Activated naive CD8-positive, alpha-beta T cell treated with anti-CD3 and anti-CD28 coated beads for 36 hours (primary cell): ENCODE data around the gene MAJIN. TPM values are rescaled to one million over a fixed set of nuclear protein-coding genes. Genes with fewer than 3 reads are reported as not detected.

Experiments
- DNase-seq: peaks from one replicate; pipeline ENCODE4 v3.0.0; 2021
- H3K27ac Mint-ChIP-seq: one replicate; pipeline ENCODE4 v1.8.0; 2022; ENCODE audit warnings: mild to moderate bottlenecking, moderate library complexity, mixed read lengths
- H3K27me3 Mint-ChIP-seq: one replicate; pipeline ENCODE4 v1.8.0; 2022; ENCODE audit warnings: mild to moderate bottlenecking, mixed read lengths
- H3K36me3 Mint-ChIP-seq: one replicate; pipeline ENCODE4 v1.8.0; 2021; ENCODE audit warnings: mild to moderate bottlenecking, mixed read lengths
- H3K4me1 Mint-ChIP-seq: one replicate; pipeline ENCODE4 v1.8.0; 2021; ENCODE audit warnings: mixed read lengths
- H3K4me3 Mint-ChIP-seq: one replicate; pipeline ENCODE4 v1.8.0; 2022; ENCODE audit warnings: mild to moderate bottlenecking, moderate library complexity, mixed read lengths
- H3K9me3 Mint-ChIP-seq: one replicate; pipeline ENCODE4 v1.8.0; 2022; ENCODE audit warnings: mixed read lengths
- total RNA-seq, 2 experiments: library from RNA; stranded (reverse); gene quantifications; one replicate each; pipeline ENCODE4 v1.2.3, GENCODE V29; 2021

MAJIN gene
- total RNA-seq, 2 experiments from 2014 or later, result 0.14 TPM; not detected in 1

DNA sequence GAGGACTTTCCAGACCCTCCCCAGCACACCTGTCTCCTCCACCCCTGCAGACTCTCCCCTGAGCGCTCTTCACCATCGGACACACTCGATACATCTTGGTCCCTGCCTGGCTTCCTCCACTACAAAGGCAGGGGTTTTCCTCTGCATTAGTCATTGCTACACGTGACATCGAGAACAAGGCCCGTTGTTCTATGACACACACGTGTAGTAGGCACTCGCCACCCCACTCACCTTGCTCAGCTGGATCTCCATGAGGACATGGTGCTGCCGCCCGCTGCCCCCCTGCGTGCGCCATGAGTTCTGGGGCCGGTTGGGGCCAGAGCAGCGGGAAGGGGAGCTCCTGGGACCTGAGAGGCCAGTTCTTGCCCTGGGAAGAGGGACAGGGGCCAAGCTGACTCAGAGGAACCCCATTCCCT is 71.6 kb downstream of the MAJIN start:
- Mint-ChIP-seq H3K36me3 (peaks cover 7% of the 10 kb centered on the region), H3K27ac (peak overlapping the region; percentile 76), H3K9me3 (no peaks in the 10 kb centered on the region), H3K27me3 (no peaks in the 10 kb centered on the region), H3K4me3 (no peak overlapping the region), H3K4me1 (peaks cover 5% of the 10 kb centered on the region)
- peak; percentile 61 for DNase-seq

DNA sequence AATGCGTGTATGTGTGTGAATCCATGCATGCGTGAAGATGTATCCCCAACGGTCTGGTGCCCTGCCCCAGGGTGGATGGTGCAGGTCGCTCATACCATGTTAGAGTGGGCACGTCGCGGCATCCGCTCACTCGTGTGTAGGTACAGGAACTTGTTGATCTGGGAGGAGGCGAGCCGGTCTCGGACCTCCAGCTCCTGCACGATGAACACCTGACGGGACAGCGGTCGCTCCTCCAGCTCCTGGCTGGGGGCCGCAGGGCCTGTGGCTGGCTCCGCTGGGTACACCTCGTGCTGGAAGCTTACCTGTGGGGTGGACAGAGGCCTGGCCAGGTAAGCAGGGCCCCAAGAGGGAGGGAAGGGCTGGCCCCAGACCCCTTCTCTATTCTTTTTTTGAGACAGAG is 73.4 kb downstream of the MAJIN start:
- Mint-ChIP-seq H3K27ac (no peak overlapping the region), H3K36me3 (peaks cover 10% of the 10 kb centered on the region), H3K4me3 (no peak overlapping the region), H3K9me3 (no peaks in the 10 kb centered on the region), H3K27me3 (no peaks in the 10 kb centered on the region), H3K4me1 (peaks cover 6% of the 10 kb centered on the region)
- no peak for DNase-seq

DNA sequence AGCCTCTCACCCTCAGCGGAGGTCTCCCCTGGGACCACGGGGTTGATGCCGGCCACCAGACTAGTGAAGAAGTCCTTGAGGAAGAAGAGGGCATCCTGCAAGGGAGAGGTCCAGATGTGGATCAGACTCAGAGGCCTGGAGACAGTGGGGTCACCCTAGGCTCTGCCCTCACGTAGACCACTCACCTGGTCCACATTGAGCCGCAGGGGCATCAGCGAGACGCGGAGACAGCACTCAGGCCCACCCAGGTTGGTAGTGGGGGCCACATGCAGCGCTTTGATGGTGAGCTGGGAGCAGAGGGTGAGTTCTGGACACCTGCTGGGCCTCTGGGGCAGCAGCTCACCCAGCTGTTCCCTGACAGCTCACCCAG is 73.8 kb downstream of the MAJIN start:
- peaks cover 6% of the 10 kb centered on the region for H3K4me1 Mint-ChIP-seq
- peaks cover 10% of the 10 kb centered on the region for H3K36me3 Mint-ChIP-seq
- no peak overlapping the region for H3K27ac Mint-ChIP-seq

DNA sequence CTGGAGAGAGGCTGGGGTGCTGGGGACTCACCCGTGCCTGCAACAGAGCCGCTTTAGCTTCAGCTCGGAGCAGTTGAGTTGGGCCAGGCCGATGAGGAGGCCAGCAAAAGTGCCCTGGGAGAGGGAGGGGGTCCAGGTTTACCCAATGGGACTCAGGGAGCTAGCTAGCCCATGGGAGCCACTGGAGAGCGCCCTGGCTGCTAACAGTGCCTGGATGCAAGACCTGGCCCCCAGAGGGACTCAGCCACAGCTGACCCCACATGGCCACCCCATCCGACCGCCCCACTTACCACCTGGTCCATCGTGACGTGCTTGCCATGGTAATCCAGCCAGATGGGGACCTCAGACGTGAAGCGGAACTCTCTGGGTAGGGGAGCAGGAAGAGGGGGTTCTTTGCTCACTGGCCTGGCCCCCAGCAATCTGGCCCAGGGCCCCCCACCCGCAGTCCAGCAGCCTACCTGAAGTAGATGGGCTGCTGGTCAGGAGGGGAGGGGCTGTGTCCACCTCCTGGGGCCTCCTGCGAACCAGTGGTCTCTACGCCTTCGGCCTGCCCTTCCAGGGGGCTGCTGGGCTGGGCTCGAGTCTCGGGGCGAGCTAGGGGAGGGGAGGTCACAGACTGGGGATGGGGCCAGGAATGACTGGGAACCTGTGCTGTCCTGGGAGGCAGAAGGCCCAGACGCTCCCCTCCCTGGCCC is 74.4 kb downstream of the MAJIN start:
- H3K27ac Mint-ChIP-seq, result no peak overlapping the region
- DNase-seq, result no peak
- no peak overlapping the region for H3K4me3 Mint-ChIP-seq
- no peaks in the 10 kb centered on the region for H3K27me3 Mint-ChIP-seq
- peaks cover 10% of the 10 kb centered on the region for H3K36me3 Mint-ChIP-seq
- no peaks in the 10 kb centered on the region for H3K9me3 Mint-ChIP-seq
- peaks cover 6% of the 10 kb centered on the region for H3K4me1 Mint-ChIP-seq

More for the DNA sequence above, 73.8 kb downstream of the MAJIN start:
- DNase-seq, result no peak
- Mint-ChIP-seq H3K27me3 (no peaks in the 10 kb centered on the region), H3K4me3 (no peak overlapping the region), H3K9me3 (no peaks in the 10 kb centered on the region)

DNA sequence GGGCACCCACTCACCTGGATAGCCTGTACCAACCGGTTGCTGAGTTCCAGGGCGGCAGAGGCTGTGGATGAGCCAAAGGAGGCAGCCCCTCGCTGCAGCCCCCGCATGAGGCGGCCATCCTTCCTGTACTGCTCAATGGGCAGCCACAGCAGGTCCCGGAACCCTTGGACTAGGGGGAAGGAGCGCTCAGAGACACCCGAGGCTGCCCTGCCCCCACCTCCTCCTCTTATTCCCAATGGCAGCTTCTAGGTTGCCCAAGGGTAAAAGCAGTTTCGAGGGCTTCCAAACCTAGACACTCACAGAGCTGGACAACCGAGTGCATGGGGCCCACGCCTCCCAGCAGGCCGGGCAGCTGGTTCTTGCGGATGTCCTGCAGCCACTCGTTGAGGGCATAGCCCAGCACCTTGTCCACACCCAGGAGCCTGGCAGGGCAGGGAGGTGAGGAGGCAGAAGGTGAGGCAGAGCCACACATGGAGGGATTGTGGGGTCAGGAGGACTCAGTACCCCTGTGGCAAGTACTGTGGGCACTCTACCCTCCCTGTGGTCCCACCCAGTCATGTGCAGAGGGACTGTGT is 75.4 kb downstream of the MAJIN start:
- Mint-ChIP-seq H3K27ac (no peak overlapping the region), H3K36me3 (peaks cover 10% of the 10 kb centered on the region), H3K27me3 (no peaks in the 10 kb centered on the region), H3K9me3 (no peaks in the 10 kb centered on the region), H3K4me1 (peaks cover 6% of the 10 kb centered on the region), H3K4me3 (no peak overlapping the region)
- DNase-seq, result no peak

DNA sequence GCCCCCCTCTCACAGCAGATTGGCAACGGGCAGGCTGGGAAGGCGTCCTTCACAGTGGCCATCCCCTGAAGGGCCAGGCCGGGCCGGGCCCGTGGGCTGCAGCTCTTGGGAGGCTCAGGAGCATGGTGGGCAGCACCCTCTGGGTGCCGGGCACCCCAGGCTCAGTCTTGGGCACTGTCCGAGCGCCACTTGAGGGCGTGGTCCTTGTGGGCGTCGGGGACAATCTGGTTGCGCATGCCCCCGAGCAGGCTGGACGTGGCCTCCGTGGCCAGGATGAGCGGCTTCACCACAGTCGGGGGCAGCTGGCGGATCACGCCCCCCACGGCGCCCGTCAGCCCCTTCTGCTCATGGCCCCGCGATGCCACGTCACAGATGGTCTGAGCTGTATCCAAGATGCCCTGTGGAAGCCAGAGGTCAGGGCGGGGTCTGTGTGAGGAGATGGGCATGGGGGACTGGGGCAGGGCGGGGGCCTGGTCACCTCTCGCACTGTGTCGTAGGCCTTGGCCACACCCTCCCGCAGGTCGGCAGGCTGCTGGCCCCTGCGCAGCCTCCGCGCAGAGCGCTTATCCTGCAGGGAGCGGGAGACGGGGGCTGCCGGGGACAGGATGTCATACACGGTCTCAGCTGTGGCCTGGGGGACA is 77.0 kb downstream of the MAJIN start:
- Mint-ChIP-seq H3K9me3 (no peaks in the 10 kb centered on the region), H3K27me3 (no peaks in the 10 kb centered on the region), H3K27ac (no peak overlapping the region), H3K4me1 (peaks cover 2% of the 10 kb centered on the region), H3K4me3 (no peak overlapping the region), H3K36me3 (peaks cover 7% of the 10 kb centered on the region)
- DNase-seq, result no peak

DNA sequence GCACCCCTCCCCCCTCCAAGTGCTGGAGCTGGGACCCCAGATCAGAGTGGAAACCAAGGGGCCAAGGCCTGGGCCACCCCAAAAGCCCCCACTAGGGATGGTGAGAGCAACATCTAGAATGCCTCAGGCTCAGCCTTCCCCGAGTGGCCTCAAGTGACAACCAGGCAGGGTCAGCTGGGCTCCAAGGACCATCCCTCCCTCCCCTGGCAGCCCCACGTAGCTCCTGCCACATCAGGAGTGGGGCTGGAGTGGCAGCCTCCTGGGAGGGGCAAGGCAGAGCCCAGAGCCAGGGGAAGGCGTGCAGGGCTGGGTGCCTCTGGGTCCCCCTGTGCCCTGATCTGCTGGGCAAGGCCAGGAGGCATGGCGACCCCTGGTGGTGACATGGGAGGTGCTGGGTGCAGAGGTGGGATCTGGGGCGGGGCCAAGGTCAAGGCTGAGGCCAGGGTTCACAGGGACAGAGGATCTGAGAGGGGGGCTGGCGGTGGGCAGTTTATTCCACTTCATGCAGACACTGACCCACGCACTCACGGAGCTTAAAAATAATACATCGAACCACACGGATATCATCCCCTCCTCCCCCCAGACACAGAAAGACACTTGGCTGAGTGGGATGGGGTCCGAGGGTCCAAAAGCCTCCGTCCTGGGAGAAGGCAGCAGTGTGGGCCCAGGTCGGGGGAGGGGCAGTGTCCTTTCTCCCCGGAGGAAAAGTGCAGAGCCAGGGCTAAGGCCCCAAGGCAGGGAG is 77.7 kb downstream of the MAJIN start:
- H3K4me1 Mint-ChIP-seq, result peaks cover 1% of the 10 kb centered on the region
- no peaks in the 10 kb centered on the region for H3K9me3 Mint-ChIP-seq
- DNase-seq, result peak; percentile 91
- no peak overlapping the region for H3K27ac Mint-ChIP-seq
- H3K27me3 Mint-ChIP-seq, result no peaks in the 10 kb centered on the region
- peaks cover 4% of the 10 kb centered on the region for H3K36me3 Mint-ChIP-seq
- no peak overlapping the region for H3K4me3 Mint-ChIP-seq

DNA sequence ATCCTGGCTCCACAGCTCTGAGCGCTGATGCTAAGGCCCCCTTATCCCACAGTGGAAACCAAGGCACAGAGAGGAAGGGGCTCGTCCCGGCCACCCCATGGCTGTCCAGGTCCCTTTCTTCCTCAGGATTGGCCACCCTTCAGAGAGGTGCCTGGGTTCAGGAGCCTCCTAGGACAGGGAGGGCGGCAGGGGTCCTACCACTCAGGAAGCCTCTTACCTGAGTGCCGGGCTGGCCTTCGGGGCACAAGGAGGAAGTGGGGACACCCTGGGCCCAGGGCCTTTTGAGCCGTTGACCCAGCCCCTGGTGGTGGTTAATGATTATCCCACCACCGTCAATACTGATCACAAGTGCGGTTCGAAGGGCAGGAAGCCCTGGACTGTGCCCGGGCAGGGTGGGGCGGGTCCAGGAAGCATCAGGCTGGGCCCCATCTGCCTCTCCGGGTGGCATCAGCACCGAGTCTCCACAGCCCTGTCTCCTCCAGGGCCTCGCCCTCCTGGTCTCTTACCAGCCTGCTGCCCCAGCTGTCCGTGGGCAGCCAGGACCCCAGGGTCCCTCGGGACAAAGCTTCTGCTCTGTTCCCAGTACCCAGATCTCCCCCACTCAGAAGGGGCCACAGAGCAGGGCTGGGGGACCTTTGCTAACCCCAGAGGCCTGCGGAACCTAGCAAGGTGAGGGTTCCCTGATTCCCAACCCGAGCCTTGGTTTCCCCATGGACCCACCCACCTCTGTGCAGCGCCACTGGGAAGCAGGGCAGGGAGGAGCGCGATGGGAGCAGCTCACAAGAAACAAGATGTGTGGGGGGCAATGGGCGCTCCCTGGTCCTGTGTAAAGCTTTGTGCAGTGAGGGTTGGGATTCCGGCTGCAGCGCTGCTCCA is 78.5 kb downstream of the MAJIN start:
- no peak overlapping the region for H3K27ac Mint-ChIP-seq
- no peaks in the 10 kb centered on the region for H3K9me3 Mint-ChIP-seq
- no peak for DNase-seq
- H3K4me3 Mint-ChIP-seq, result no peak overlapping the region
- no peaks in the 10 kb centered on the region for H3K27me3 Mint-ChIP-seq
- peaks cover 3% of the 10 kb centered on the region for H3K36me3 Mint-ChIP-seq
- H3K4me1 Mint-ChIP-seq, result peaks cover 1% of the 10 kb centered on the region

DNA sequence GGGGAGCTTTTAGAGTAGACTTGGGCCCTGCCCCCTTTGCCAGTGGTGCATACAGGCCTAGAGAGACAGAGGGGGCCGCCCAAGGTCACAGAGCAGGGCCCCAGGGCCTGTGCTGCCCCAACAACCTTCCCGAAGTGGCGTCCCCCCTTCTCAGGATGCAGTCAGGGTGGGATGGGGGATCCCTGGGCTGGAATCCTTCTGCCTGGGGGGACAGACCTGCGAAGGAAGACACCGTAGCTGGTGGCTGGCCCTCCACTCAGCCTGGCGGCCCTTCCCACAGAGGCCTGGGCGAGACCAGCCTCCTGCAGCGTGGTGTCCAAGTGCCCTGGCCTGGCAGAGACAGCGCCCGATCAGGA is 79.1 kb downstream of the MAJIN start:
- Mint-ChIP-seq H3K9me3 (no peaks in the 10 kb centered on the region), H3K4me3 (no peak overlapping the region), H3K27me3 (no peaks in the 10 kb centered on the region), H3K36me3 (peaks cover 3% of the 10 kb centered on the region), H3K27ac (no peak overlapping the region), H3K4me1 (peaks cover 6% of the 10 kb centered on the region)
- no peak for DNase-seq

DNA sequence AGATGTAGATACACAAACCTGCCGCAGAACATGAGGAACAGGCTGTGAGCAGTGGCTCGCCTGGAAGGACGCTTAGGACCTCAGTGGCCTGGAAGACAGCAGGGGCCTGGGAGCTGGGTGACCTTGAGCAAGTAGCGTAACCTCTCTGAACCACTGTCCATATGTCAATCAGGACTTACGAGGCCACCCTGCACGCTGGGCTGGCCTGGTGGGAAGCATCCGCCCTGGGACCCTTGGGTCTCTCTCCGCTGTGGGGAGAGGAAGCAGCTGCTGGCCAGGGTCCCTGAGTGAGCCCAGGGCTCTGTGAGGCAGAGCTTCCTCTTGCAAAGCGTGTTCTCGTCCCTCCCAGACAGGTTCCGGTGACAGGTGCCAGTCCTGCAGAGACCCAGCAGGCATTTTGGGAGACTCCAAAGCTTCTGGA is 79.5 kb downstream of the MAJIN start:
- H3K36me3 Mint-ChIP-seq, result peaks cover 3% of the 10 kb centered on the region
- H3K27me3 Mint-ChIP-seq, result no peaks in the 10 kb centered on the region
- no peaks in the 10 kb centered on the region for H3K9me3 Mint-ChIP-seq
- DNase-seq, result no peak
- H3K27ac Mint-ChIP-seq, result no peak overlapping the region
- no peak overlapping the region for H3K4me3 Mint-ChIP-seq
- peaks cover 8% of the 10 kb centered on the region for H3K4me1 Mint-ChIP-seq

DNA sequence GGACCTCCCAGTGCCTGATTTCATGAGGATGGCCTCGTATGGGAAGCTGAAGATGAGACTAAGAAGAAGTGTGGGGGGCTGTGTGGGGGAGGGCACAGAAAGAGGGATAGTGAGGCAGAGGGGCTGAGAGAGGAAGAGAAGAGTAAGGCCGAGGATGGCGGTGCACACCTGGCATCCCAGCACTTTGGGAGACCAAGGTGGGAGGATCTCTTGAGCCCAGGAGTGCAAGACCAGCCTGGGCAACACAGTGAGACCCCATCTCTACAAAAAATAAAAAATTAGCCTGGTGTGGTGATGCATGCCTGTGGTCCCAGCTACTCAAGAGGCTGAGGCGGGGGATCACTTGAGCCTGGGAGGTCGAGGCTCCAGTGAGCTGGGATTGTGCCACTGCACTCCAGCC is 80.0 kb downstream of the MAJIN start:
- Mint-ChIP-seq H3K36me3 (peaks cover 3% of the 10 kb centered on the region), H3K9me3 (no peaks in the 10 kb centered on the region), H3K4me1 (peaks cover 12% of the 10 kb centered on the region), H3K27ac (no peak overlapping the region), H3K4me3 (no peak overlapping the region), H3K27me3 (no peaks in the 10 kb centered on the region)
- no peak for DNase-seq

DNA sequence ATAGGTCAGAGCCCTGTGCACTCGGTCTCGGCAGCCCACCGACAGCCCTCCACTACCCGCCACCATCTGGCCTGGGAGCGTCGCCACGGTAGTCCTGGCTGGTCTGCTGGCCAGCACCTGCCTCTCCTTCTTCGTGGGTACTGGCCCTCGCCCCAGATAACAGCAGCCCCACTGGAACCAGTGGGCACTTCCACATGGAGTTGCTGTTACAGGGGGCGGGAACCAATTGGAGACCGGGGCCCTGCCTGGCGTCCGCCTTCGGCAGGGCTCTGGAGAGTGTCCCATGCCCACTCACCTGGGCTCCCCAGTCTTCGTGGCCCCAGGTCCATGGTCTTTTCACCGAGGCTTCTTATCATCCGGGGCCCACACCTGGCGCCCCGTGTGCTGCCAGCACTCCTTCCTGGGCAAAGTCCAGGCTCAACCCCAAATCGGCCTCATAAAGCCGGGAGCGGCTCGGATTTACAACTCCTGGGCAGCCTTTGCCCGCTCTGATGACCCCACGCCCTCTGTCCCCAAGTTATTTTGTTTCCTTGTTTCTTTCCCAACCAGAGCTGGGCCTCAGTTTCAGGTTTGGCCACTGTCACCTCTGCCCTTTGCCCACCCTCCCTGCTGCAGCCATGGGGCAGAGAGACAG is 80.6 kb downstream of the MAJIN start:
- Mint-ChIP-seq H3K27me3 (no peaks in the 10 kb centered on the region), H3K4me3 (no peak overlapping the region), H3K27ac (no peak overlapping the region), H3K9me3 (no peaks in the 10 kb centered on the region), H3K36me3 (peaks cover 3% of the 10 kb centered on the region), H3K4me1 (peaks cover 12% of the 10 kb centered on the region)
- no peak for DNase-seq

DNA sequence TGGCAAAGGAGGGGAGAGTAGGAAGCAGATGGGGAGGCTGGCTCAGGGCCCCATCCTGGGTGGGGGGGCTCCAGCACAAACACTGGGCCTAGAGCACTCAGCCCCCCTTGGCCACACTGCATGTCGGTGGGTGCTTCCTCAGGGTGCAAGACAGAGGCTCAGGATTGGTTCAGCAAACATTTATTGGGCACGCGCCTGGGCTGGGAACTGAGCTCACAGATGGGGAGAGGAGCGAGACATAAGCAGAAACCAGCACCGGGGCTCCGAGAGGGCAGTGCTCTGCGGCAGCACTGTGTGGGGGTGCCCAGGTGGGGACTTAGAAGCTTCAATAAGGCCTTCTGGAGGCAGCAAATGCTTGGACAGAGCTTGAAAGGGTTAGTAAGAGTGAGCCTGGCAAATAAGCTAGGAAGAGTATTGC is 81.4 kb downstream of the MAJIN start:
- Mint-ChIP-seq H3K4me3 (no peak overlapping the region), H3K27me3 (no peaks in the 10 kb centered on the region), H3K9me3 (no peaks in the 10 kb centered on the region), H3K4me1 (peaks cover 17% of the 10 kb centered on the region), H3K27ac (no peak overlapping the region), H3K36me3 (peaks cover 3% of the 10 kb centered on the region)
- no peak for DNase-seq

DNA sequence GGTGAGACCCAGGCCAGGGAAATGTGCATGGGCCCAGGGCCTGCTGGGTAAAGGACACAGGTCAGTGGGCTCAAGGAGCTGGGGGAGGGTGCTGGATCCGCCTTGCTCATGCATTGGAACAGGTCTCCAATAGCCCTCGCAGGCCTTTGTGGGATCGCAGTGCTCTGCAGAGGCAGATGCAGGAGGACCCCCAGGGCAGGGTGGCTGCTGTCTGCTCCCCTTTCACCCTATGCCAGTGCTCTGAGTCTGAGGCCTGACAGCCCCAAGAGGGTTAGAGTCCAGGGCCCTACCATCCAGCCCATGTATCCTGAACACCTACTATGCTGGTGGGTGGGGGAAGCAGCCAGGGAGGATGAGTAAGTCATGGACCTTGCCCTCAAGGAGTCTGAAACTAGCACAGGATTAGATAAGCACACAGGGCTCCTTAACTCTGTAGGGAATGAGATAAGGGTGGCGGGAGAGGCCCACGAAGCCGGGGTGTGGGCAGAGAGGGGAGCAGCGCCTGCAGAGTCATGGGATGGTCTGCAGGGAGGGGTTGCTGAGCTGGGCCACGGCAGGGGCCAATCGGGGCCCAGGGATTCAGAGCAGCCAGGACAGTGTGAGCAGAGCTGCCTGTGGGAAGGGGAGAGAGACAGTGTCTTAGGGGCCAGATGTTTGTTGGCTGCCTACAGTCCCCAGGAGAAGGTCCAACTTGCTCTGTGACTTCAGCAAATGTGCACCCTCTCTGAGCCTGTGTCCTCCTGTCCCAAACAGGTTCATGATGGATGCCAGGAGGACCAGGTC is 83.0 kb downstream of the MAJIN start:
- H3K36me3 Mint-ChIP-seq, result no peaks in the 10 kb centered on the region
- H3K4me1 Mint-ChIP-seq, result peaks cover 22% of the 10 kb centered on the region
- H3K4me3 Mint-ChIP-seq, result no peak overlapping the region
- no peaks in the 10 kb centered on the region for H3K27me3 Mint-ChIP-seq
- no peak for DNase-seq
- no peak overlapping the region for H3K27ac Mint-ChIP-seq
- H3K9me3 Mint-ChIP-seq, result no peaks in the 10 kb centered on the region
